NCI-H345 treated with DMSO at 0.1 percent for 48 hours (cell line): Measurements from ENCODE around the gene KRTAP5-5.
"Not testable (repeated sequence)": the region's sequence is repeated elsewhere in the genome, so short reads cannot be mapped to it uniquely, and the experiment has no call there.

Experiments used
- DNase-seq: peaks from one replicate; lab custom pipeline; 2025; ENCODE audit not compliant: unreplicated experiment; lab: John Stamatoyannopoulos, UW

KRTAP5-5 gene

DNA sequence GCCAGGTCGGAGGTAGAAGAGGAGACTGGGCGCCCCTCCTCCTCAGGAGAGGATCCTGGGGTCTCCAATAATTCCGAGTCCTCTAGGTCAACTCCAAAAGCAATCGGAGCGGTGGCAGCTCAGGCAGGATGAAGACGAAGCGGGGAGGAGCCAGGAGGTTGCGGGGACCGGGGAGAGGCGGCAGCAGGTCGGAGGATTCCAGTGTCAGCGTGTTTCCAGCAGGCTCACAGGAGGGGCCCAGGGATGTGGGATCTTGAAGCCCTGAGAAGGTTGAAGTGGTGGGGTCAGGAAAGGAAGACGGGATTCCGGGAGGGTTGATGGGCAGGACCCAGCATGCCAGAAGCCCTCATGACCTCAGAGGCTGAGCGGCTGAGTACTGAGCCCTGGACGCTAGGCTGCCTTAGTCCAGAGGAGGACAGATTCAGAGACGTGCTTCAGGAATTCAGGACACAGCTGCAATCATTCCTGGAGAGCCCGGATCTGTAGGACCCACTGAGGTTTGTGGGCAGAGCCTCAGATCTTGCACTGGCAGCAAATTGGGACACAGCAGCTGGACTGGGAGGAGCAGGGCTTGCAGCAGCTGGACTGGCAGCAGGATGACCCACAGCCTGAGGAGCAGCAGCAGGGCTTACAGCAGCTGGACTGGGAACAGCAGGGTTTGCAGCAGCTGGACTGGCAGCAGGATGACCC, 22.3 kb upstream of the KRTAP5-5 start:
- DNase-seq: not testable (repeated sequence)

DNA sequence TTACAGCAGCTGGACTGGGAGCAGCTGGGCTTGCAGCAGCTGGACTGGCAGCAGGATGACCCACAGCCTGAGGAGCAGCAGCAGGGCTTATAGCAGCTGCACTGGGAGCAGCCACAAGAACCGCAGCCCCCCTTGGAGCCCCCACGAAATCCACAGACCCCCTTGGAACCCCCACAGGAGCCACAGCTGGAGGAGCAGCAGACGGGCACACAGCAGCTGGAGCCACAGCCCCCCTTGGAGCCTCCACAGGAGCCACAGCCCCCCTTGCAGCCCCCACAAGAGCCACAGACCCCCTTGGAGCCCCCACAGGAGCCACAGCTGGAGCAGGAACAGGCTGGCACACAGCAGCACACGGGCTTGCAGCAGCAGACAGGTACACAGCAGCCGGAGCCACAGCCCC, 21.7 kb upstream of the KRTAP5-5 start:
- DNase-seq: not testable (repeated sequence)

DNA sequence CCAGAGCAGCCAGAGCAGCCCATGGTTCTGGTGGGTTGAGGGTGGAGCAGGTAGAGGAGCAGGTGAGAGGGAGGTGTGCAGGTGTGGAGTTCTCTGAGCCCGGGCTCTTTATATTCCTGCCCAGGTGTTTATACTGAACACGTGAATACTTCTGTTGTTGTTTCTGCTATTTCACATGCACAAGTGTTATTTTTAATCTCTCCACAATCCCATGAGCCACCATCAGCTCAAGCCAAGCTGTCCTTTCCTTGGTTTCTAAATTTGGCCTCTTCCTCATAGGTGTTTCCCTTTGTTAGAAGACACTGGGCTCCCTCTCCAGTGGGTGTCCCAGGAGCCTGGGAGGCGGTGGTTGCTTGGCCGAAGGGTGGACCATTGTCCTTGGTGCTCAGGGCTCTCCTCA, 21.2 kb upstream of the KRTAP5-5 start, which contains the start of gene KRTAP5-3:
Gene KRTAP5-3, minus strand, starts transcription at position 101 of the 400 bp plus-strand sequence. Its CDS starts 78 bp downstream, at position 23.
- no peak for DNase-seq

DNA sequence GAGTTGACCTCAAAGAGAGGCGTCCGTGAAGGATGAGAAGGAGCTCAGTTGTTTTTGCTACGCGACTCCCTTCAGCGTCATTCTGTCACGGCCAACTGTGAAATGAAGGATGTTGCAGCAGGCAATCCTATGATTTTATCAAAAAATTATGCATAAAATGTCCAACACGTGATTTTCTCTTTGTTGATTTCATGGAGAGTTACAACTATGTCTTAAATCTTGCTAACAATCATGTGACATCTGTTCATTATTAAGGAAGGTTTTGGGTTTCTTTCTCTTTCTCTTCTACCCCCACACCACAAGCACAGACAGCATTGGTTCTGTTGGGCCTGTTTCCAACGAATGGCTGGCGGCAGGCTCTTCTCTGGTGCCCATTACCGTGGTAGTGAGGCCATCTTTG, 11.3 kb upstream of the KRTAP5-5 start:
- DNase-seq: no peak

DNA sequence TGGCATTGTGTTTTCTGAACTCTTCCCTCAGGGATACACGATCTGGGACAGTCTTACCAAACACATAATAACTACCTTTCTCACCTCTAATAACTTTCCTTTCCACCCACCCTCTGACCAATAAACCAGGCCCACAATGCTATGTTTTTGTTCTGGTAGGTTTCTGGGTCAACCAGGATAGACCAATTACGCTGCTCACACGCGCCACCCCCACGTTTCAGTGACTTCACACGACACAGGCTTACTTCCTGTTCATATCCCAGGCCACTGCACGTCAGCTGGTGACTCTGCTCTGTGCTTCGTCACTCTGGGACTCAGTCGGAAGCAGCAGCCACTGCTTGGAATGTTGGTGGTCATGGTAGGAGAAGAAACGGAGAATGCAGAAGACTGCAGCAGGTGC, 10.1 kb upstream of the KRTAP5-5 start:
- DNase-seq: no peak

DNA sequence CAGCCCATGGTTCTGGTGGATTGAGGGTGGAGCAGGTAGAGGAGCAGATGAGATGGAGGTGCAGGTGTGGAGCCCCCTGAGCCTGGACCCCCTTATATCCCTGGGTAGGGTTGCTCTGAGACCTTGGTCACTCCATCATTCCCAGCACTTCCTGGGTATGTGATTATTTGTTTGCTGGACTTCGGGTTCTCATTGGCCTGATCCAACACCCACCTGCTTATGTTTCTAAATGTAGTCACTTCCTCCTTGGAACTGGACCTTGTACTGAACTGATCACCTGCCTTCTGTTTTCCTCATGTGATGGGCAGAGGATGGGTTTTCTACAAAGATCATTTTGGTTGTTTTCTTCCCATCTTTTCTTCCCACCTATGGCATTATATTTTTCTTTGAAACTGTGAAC, 7.5 kb upstream of the KRTAP5-5 start, which contains the start of gene KRTAP5-4:
Gene KRTAP5-4, minus strand, starts transcription at position 53 of the 400 bp plus-strand sequence. Its CDS starts 45 bp downstream, at position 8.
- DNase-seq: no peak

DNA sequence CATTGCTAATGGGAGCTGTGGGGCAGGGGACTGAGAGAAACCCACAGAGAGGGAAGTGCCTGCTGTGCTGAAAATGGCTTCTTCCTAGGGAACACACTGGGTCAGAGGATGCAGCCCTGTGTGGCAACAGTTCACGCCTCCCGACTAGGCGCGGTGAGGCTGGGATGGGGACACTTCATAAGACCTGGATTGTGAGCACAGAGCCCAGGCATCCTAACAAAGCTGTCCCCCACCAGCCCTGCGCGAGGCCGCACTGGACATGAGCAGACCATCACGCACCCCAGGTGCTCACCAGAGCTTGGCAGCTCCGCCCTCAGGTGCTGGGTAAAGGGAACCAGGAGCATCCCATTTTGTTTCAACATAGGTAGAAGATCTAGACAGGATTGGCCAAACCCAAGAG, 5.9 kb upstream of the KRTAP5-5 start:
- DNase-seq: no peak

DNA sequence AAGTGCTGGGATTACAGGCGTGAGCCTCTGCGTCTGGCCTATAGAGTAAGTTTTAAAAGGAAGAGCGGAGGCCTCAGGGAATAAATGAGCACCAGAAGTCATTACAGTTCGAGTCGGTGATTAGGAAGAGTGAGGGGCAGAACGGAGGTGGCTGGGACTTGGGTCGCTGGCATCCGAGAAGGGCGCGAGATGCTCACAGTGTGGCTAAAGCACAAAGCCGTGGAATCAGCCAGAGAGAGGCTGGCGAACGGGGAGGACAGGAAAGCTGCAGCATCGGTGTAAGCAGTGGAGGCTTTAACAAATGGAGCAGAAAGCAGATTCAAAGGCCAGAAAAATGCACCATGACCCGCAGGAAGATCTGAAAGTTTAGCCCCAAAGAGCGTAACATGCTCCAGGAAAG, 5.0 kb upstream of the KRTAP5-5 start:
- DNase-seq: no peak

DNA sequence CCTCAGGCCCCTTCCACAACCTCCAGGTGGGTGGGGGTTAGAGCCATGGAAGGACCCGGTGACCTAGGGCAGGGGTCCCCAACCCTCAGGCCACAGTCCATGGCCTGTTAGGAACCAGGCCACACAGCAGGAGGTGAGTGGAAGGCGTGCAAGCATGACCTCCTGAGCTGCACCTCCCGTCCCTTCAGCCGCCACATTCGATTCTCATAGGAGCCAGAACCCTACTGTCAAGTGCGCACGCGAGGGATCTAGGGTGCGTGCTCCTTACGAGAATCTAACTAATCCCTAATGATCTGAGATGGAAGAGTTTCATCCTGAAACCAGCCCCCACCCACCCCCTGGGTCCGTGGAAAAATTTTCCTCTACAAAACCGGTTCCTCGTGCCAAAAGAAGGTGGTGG, 4.0 kb upstream of the KRTAP5-5 start:
- DNase-seq: no peak

DNA sequence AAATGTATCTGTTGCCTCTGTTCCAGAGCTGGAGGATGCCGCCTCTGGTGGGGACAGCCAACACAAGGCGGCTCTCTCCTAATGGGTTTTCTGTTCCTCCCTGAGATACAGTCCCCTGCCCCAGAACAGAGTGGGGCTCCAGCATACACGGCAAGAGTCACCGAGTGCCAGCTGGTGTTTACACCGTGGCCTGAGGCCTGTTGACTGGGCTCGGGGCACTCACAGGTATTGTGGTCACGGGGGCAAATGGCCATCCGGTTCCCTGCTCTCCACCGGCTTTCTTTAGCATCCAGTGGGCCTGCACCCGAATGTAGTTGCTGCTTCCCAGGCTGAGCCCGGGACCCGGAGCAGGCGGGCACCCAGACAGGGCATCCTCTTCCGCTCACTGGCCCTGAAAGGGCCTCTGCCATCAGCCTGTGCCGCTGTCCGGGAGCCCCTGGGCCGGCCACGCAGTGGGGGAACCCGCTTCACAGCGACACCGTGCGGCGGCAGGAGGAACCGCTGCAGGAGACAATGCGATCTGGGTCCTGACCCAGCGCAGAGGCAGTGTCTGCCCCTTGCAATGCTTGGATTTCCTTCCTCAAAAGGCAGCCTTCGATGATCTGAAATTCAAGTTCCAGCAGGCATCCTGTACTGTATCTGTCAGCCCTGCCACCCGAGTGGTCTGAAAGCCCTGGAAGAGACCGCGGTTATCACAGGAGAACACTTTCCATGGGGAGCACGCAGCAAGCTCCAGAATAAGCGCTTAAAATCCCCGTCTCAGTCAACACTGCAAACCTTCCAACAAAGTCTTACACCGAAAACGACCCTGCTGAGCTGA, 859 bp upstream of the KRTAP5-5 start:
- no peak for DNase-seq

DNA sequence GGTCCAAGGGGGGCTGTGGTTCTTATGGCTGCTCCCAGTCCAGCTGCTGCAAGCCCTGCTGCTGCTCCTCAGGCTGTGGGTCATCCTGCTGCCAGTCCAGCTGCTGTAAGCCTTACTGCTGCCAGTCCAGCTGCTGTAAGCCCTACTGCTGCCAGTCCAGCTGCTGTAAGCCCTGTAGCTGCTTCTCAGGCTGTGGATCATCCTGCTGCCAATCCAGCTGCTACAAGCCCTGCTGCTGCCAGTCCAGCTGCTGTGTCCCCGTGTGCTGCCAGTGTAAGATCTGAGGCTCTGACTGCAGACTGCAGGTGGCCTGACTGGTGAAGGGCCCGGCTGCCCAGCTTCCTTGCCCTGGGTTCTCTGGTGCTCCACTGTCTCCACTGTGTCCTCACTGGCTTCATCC, 696 bp downstream of the KRTAP5-5 start:
- no peak for DNase-seq

DNA sequence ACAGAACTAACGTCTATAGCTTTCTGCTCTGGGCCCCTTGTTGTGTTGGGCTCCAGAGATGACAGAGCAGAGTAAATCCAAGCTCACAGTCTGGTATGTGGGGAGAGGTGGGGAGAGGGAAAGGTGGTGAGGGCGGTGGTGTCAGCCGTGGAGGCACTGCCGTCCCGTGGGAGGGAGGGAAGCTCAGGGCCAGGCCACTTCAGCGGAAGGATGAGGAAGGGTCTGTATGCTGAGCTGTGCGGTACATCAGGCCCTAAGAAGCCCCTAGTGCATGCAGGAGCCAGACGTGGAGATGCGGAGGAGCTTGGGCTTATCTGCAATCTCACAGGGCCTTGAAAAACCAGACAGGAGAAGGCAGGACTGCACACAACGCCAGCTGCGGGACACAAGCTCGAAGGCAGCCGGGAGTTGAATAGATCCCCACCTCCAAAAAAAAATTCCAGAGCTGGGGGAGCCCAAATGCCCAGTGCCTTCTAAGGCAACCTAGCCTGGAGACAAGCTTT, 1.5 kb downstream of the KRTAP5-5 start:
- DNase-seq: no peak

DNA sequence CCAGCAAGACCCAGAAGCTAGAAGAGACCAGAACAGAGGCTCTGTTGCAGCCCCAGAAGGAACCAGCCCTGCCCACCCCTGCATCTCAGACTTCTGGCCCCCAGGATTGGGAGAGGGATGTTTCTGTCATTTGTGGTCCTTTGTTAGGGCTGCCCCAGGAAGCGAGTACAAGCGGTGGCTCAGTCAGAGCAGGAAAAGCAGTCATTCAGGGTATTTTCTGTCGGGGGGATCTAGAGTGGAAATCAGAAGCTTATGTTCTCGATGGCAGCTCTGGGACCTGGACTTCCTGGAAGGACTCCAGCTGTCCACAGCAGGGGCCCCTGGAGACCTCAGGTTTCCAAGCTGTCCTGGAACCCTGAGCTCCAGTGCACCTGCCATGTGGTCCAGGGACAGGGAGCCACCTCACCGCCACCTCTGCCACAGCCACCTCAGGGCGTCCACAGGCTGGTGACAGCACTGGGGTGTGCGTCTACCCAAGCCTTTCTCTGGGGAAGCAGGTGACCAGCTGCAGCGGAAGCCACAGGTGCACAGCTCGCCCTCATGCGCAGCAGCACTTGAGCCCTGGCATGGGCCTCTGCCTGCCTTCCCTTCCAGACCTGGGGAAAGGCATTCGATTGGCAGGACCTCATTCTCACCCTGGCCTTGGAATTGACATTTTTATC, 2.6 kb downstream of the KRTAP5-5 start:
- DNase-seq: no peak

DNA sequence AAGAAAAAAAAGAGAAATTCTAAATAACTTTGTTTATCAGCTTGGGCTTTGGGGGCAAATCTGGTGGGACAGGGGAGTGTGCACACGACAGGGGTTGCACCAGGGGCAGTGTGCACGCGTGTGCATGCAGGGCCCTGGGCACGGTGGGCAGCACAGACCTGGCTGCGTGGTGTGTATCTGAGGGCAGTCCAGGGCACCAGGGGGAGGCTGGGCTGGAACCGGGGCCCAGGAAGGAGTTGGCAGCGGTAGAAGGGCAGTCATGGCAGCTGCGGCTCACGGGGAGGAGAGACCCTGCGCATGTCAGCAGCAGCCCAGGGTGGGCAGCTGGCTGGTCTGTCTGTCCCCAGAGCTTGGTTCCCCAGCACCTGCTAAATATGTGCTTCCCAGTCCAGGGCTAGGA, 4.3 kb downstream of the KRTAP5-5 start:
- DNase-seq: no peak

DNA sequence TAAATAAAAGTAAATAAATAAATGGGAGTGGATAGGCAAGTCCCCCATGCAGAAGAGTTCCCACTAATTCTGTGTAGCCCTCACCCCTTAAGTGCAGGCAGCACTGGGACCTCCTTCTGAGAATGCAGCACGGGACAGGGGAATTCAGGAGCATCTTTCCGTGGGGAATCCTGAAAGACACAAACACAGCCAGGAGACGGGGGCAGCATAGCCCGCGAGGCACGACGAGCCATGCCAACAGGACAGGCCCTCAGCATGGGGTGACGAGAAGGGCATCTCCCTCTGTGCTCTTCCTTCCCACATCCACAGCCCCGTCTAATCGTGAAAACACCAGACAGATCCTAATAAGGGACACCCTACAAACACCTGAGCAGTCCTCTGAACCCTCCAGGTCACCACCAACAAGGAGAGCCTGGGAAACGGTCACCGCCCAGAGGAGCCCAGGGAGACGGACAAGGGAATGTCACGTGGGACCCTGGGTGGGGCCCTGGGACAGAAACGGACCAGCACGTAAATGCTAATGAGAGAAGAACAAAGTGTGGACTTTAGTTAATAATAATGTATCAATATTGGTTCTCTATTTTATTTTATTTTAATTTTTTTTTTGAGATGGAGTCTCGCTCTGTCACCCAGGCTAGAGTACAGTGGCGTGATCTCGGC, 6.8 kb downstream of the KRTAP5-5 start:
- DNase-seq: no peak

DNA sequence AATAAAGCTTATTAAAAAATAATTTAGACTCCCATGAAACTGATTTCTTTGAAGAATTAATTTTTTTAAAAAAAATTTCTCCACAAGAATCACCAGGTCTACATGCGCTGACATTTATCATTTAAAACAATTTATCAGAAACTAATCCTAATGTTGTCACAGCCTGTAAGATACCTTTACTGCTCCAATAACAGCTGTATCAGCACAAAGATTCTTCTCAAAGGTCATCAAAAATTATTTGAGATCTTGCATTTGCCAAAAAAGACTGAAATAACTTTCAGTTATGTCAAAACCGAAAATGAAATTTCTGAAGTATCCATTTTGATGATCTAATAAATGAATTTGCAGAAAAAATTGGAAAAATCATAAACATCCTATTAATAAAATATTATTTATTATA, 8.1 kb downstream of the KRTAP5-5 start:
- no peak for DNase-seq

DNA sequence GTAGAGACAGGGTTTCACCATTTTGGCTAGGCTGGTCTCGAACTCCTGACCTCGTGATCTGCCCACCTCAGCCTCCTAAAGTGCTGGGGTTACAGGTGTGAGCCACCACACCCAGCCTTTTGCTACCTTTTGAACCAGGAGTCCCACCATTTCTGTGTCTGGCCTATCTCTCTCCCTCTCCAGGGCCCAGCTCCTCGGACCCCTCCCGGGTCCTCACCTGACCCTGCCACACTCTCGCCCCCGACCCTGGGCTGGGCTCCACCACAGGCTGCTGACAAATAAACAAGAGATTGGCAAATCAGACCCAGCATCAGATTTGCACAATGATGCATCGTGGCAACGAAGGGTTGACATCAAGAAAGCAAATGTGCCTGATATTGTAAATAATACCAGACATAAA, 8.8 kb downstream of the KRTAP5-5 start:
- peak; percentile 11 for DNase-seq

DNA sequence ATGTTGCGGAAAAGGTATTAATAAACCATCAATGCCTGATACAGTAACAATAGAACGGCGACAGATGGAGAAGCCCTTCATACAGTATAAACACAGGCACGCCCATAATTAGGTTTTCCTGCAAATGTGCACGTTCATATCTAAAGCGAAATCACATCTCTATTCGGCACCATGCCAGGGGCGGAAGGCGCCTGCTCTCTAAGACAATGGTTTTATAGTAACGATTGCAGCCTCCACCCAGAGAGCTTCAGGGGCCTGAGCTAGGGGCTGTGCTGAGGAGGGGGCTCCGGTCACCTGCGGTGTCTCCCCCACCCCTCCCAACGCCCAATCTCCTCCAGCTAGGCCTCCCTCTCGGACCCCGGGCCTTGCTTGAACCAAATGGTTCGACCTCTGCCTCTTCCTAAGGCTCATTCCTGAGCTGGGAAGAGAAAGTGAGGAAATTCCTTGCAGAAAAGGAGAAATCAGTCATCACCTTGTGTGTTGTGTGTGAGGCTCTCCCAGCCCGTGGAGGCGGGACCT, 9.6 kb downstream of the KRTAP5-5 start:
- peak; percentile 77 for DNase-seq

DNA sequence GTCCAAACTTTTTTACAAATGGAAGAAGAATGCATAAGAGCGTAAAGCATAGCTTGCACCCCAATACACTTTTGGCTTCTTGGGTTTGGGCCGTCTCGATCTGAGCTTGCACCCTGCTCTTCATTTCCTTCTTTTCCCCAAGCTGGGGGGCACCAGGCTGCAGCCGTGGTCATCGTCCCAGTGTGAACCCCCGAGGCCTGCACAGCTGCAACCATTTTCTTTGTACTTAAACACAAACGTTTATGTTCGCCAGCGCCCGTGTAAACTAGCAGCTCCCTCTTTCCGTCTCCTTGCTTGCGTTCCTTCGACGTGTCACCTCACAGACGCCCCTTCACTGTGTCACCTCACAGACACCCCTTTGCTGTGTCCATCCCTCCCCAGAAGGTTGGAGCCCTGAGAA, 10.1 kb downstream of the KRTAP5-5 start:
- no peak for DNase-seq

DNA sequence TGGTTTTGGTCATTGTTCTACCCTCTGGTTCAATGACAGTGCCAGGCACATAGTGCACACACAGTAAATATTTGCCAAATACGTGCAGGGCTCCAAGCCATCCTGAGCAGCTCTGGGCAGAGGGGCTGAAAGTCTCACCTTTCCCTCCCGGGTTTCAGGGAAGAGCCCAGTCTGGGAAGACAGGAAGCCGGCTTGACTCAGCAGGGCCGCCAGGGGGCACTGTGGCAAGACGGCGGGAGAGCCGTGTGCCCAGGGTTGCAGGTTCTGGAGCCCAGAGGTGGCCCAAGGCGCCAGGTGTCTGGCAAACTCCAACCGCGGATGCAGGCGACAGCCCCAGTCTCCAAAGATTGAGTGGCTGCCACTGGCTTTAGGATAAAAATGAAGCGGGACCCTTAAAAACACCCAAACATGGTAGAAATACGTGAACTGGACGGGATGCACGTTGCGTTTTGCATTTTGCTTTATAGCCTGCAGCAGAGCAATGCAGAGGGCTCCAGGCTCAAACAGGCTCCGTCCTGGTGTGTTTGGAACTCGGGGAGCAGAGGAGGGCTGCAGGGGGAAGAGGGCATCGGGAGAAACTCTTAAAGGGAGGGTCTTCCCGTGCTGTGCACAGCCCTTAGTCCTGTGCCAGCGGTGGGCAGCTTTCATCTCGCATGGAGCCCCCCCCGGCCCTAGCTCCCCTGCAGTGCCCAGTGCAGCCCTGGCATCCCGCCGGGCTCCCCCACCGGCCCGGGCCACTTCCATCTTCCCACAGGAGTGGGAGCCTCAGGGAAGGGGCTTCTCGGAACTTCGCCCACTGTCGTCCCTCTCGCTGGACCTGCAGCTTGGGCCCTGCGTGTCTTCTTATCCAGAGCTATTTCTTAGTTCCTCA, 10.7 kb downstream of the KRTAP5-5 start:
- DNase-seq: peak; percentile 56
